CD4-positive, alpha-beta T cell treated with Interleukin-15 for 4 hours (primary cell): ENCODE results near the gene COL7A1.
"Not testable (repeated sequence)": the region's sequence is repeated elsewhere in the genome, so short reads cannot be mapped to it uniquely, and the experiment has no call there.

Source experiments
- DNase-seq: peaks from one replicate; pipeline ENCODE4 v3.0.0-alpha.2; 2020; ENCODE audit warnings: low spot score

The COL7A1 gene

DNA sequence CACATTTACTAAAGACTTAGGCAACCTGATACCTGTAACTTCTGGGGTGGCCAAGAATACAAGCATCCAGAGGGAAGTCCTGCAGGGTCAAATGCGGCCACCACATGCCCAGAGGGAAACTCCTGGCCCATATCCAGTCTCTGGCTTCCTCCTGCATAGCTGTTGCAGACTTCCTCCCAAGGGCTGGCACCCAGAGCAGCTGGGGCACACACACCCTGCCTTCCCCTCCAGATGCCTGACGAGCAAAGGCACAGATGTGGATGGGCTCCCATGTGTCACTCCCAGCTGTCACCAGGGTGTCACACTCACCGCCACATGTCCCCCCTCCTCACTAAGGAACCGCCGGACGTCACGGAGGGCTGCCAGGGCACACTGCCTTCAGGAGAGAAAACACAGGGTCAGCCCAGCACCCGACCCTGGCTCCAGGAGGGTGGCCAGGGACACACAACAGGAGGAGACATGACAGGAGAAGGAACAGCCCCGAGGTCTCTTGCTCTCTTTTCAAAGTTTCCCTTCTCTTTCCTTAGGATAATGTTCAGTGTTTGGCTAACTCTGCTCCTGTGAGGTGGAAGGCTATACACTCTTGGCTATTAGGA is 51.8 kb downstream of the COL7A1 start:
- no peak for DNase-seq

DNA sequence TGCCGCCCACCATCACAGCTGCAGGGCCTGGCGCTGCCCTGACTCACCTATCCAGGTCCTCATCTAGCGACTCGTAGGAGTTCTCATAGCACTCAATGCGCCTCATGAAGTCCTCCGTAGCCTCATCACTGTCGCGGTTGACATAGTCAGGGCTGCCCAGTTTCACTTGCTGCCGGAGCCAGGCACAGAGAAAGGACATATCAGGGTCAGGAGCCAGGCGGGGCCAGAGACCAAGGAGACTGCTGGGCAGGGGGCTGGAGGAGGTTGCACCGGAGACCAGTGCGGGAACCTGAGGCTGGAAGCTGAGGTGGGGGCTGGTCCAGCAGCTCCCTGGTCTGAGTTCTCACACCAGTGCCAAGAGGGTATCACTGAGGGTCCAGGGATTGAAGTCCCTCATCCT is 56.7 kb downstream of the COL7A1 start:
- DNase-seq: no peak

DNA sequence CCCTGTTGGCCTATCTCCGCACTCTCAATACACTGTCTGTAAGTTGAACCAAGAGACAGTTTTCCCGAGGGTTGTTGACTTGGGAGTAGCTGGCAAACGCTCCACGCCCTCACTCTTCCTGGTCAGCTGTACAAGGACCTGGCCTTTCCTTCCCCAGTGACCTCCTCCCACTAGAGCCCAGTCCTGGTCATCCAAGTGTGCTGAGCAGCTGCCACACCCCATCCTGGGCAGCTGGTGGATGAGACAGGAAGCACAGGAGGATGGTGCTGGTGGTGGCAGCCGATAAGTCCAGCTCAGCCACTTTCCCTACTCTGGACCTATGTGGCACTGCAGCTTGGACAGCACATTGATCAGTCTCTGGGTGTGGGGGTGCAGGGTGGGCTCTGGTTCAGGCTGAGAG is 58.3 kb downstream of the COL7A1 start:
- DNase-seq: no peak

DNA sequence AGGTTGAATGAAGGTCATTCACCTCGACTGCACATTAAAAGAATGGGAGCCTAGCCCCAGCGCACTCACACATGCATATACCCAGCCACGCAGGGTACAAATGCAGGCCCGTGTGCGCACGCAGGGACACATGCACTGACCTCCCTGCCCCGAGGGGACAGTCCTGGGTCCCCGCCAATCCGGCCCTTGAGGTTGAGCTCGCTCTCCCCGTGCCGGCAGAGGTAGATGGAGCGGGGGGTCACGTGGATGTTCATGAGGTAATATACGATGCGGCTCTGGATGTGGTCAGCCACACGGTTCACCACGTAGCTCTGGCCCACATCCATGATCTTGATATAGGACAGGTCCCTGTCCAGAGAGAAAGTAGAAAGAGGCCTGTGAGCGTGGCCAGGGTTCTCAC is 59.0 kb downstream of the COL7A1 start:
- DNase-seq: no peak

DNA sequence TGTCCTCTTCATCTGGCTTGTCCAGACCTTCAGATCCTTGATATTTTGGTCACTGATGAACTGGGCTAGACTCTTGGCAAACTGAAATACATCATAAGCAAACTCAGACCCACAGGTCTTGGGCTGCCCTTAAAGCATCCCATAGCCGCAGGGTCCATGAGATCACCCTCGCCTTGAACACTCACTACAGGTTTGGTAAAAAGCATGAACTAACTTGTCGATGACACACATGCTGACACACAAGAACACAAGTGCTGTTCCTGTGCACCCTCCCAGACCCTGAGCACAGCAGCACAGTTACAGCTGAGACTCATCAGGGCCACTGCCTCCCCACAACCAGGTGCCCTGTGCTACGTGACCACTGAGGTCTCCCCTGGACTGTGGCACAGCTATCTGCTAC is 59.6 kb downstream of the COL7A1 start:
- DNase-seq: no peak

DNA sequence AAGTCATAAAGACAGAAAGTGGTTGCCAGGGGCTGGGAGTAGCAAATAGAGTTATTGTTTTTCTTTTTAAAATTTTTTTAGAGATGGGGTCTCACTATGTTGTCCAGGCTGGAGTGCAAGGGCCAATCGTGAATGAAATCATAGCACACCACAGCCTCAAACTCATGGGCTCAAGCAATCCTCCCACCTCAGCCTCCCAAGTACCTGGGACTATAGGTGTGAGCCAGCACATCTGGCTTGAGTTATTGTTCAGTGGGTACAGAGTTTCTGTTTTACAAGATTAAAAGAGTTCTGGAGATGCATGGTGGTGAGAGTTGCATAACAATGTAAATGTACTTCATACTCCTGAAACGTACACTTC is 62.2 kb downstream of the COL7A1 start:
- no peak for DNase-seq

DNA sequence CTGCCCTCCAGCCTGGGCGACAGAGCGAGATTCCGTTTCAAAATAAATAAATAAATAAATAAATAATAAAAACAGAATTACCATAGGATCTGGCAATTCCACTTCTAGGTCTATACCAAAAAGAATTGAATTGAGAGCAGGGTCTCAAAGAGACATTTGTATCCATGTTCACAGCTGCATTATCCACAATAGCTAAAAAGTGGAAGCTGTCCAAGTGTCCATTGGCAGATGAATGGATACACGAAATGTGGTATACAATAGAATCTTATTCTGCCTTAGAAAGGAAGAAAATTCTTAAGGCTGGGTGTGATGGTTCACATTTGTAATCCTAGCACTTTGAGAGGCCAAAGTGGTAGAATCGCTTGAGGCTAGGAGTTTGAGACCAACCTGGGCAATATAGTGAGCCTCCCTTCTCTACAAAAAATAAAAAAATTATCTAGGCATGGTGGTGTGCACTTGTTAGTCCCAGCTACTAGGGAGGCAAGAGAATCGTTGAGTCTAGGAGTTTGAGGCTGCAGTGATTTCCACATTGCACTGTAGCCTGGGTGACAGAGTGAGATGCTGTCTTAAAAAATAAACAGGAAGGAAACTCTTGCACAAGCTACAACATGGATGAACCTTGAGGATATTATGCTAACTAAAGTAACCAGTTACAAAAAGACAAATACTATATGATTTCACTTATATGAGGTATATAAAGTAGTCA is 62.7 kb downstream of the COL7A1 start:
- no peak for DNase-seq

DNA sequence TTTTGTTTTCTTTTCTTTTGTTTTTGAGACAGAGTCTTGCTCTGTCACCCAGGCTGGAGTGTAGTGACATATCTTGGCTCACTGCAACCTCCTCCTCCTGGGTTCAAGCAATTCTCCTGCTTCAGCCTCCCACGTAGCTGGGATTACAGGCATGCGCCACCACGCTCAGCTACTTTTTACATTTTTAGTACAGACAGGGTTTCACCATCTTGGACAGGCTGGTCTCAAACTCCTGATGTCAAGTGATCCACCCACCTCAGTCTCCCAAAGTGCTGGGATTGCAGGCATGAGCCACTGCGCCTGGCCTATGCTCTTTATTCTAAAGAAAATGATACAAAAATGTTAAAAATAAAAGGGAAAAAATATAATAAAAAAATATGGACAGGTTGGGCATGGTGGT is 64.4 kb downstream of the COL7A1 start:
- DNase-seq: not testable (repeated sequence)

DNA sequence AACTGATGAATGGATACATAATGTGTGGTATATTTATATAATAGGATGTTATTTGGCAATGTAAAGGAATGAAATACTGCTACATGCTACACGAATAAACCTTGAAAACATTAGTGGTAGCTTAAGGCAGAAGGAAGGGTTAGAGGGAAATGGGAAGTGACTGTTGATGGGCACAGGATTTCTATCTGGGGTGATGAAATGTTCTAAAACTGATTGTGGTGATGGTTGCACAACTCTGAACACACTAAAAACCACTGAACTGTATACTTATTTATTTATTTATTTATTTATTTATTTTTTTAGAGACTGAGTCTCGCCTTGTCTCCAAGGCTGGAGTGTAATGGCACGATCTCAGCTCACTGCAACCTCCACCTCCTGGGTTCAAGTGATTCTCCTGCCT is 66.4 kb downstream of the COL7A1 start:
- DNase-seq: no peak

DNA sequence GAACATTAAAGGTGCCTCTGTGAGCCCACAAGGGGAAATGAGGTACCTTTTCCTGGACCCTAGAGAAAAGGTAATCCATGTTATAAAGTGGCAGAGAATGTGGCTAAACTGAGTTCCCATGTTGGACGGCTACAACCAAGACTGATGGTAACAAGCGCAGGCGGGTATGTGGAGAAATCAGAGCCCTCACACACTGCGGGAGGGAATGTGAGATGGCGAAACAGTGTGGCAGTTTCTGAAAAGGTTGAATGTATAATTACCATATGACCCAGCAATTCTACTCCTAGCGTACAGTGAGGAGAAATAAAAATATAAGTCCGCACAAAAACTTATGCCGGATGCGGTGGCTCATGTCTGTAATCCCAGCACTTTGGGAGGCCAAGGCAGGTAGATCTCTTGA is 67.1 kb downstream of the COL7A1 start:
- DNase-seq: no peak

DNA sequence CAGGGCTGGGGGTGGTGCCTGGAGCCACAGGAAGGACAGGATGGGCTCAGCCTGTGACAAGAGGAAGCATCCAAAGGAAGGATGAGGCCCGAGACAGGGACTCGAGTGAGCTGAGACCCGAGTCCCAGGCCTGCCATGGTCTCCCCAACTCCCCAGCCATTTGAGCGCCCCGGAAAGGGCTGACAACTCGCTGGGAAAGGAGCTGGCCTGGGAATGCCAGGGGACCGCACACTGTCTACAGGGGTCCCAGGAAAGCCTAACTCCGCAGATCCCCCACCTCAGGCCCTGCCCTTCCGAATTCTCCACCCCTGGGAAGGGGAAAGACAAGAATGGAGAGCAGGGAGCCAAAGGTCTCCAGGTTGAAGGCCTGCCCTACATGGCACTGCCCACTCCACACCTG is 70.2 kb downstream of the COL7A1 start:
- DNase-seq: no peak

DNA sequence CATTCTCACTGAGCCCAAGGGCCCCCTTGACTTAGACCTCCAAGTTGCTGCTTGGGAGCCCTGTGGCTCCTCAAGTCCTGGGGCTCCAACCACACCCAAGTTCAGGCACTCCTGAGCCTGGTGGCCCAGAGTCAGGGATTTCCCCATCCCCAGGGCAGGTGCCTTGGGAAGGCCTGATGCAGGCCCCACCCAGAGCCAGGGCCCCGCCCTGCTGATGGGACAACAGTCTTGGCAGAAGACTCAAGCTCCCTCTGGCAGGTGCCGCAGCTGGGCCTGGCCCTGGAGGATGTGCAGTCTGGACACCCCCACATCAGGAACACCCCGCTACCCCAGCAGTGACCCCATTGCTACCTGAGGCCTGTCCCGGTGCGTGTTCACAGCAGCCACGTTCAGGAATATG is 73.5 kb downstream of the COL7A1 start:
- no peak for DNase-seq

DNA sequence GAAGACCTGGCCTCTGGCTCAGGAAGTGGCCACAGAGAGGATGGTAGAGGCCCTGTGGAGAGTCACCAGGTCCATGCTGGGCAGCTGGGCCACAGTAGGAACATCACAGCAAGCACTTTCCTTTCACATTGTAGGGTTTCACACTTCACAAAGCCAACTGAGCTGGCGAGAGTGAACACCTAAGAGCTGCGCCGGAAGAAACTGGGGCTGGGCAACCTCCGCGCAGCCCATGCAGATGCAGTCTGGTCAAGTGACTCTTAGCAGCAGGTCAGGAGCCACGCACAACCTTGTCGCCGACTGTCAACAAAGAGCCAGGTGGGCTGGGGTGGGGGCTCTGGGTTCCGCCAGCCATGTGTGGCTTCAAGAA is 75.9 kb downstream of the COL7A1 start:
- DNase-seq: no peak

DNA sequence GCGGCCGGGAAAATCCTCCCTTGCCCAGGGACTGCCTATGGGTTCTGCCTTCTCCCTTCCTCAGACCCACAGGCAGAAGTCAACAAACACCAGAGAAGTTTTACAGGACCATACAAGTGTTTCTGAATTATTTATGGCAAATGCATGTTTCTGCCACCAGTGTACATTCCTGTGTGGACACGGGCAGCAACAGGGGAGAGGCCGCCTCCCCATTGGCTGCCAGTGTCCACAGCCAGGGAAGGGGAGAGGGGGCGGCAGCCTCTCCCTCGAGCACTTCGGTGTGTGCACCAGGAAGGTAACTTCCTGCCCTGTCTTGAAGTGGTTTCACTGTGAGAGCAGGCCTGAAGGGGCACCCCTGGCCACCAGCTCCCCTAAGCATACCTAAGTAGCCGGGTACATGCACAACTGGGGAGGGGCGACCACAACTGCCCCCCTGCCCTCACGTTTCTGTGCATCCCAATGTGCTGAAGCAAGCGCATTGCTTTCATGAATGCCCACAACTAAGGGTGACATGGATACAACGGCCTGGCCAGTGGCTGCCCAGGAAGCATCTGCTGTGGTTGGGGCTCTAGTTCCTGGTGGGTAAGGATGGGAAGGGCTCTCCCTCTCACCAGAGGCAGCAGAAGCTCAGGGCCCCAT is 76.4 kb downstream of the COL7A1 start:
- DNase-seq: no peak

DNA sequence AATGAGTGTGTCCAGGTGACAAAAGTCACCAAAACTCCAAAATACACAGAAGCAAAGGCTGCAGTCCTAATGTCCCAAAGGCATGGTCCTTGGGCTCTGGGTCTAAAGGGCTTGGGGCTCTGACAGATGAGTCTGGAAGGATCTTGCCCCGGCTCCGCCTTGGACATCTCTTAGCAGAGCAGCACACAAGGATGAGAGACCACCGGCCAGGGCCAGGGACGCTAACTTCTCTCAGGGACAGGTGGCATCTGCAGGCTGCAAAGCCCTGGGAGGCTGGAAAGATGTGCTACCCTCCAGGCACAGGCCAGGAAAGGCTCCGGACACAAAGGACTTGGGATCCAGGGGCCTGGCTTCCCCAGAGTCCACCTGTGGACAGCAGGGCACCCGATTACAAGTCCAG is 77.1 kb downstream of the COL7A1 start:
- no peak for DNase-seq

DNA sequence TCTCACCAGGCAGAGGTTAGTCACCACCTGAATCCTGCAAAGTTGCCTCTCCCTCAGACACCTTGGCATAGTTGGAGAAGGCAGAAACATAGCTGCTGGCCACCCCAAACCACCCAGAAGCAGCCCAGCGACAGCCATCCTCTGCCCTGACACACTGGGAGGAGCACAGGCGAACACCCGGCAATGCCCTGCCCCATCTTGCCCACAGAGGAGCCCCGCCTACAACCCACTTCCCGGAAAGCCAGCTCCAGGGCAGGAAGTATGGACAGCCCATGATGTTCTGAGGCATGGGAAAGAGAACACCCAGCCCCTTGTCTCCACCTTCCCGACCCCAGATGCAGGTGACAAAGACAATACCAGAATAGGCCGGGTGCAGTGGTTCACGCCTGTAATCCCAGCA is 78.6 kb downstream of the COL7A1 start:
- peak; percentile 17 for DNase-seq

DNA sequence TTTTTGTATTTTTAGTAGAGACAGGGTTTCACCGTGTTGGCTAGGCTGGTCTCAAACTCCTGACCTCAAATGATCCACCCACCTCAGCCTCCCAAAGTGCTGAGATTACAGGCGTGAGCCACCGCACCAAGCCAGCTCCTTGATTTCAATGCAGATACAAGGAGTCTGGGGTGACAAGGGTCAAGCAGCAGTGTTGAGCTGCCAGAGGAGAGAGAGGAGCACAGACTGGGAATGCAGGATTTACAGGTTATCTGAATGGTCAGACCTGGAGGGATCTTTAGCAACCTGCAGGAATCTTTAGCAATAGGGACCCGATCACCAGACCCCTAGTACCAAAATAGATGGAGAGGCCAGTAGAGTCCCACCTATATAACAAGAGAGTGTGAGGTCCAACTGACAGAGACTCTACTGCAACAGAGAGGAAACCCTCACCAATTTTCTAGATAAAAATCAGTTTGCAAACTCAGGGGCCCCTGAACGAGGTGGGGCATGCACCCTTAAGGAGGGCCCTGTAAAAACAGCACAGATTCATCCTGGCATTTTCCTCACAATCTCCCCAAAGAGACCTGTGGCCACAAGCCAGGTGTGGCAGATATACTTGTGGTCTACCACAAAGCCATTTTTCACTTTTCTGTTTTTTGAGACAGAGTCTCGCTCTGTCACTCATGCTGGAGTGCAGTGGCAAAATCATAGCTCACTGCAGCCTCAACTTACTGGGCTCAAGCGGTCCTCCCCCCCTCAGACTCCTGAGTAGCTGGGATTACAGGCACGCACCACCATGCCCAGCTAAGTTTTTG is 80.5 kb downstream of the COL7A1 start:
- DNase-seq: peak; percentile 51
